Neural crest cell (in vitro differentiated cells): Measurements from ENCODE around the gene SERPINI1. TPM values are rescaled to one million over a fixed set of nuclear protein-coding genes. Genes with fewer than 3 reads are reported as not detected.

ENCODE experiments used
- DNase-seq: peaks from one replicate; pipeline ENCODE4 v3.0.0; 2021; ENCODE audit warnings: low read depth, mixed read lengths, low spot score
- H3K27ac Mint-ChIP-seq: one replicate; pipeline ENCODE4 v1.8.0; 2021; ENCODE audit warnings: mild to moderate bottlenecking, mixed read lengths; ENCODE audit not compliant: unreplicated experiment
- H3K27me3 Mint-ChIP-seq: 2 replicates; pipeline ENCODE4 v1.8.0; 2021; ENCODE audit warnings: low read depth, mild to moderate bottlenecking, mixed read lengths
- H3K36me3 Mint-ChIP-seq: 2 replicates; pipeline ENCODE4 v1.8.0; 2021; ENCODE audit warnings: low read depth, mild to moderate bottlenecking, mixed read lengths
- H3K4me1 Mint-ChIP-seq: 2 replicates; pipeline ENCODE4 v1.8.0; 2021; ENCODE audit warnings: mixed read lengths
- H3K4me3 Mint-ChIP-seq: one replicate; pipeline ENCODE4 v1.8.0; 2021; ENCODE audit warnings: mild to moderate bottlenecking, mixed read lengths
- H3K9me3 Mint-ChIP-seq: 2 replicates; pipeline ENCODE4 v1.8.0; 2021; ENCODE audit warnings: mixed read lengths
- total RNA-seq: library from RNA; stranded (reverse); gene quantifications from 2 replicates; pipeline ENCODE4 v1.2.1, GENCODE V29; 2021
- TF ChIP-seq, protein P1 (sequence below): fragments of 200-600 bp; sonication (generic); conservative IDR thresholded peaks from 2 replicates; pipeline ENCODE4 v1.5.0; 2021; ENCODE audit warnings: antibody characterized with exemption, mild to moderate bottlenecking

SERPINI1 gene
- total RNA-seq, 1 donor from 2014 or later = 1.0 TPM

DNA sequence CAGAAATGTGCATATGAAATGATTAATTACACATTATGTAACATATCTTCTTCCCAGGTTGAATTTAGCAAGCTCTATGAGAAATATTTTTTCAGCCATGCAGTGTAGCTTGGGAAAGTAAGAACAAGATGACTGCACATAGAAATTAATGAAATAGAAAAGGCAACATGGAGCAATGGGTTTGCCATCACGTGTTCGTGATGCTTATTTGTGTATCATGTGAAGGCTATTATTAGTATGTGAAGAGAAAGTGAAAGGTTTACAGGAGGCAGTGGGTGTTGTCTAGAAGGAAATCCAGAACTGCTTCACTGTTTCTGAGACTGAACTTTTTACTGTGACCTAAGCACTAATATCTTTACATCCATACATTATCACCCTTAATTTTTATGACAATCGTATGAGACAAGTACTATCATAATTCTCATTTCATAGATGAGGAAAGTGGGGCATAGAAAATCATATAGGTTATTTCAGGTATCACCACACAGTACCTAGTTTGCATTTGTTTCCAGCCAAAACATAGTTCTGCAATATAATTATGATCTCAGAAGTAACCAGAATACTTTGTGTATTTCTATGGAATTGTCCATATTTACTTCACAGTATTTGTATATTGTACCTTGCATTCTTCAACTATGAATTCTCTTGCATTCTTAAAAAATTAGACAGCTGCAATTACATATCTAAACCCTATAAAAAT is 14.9 kb downstream of the SERPINI1 start:
- DNase-seq = no peak
- H3K9me3 Mint-ChIP-seq = no peaks in the 10 kb centered on the region
- no peak overlapping the region for H3K4me3 Mint-ChIP-seq
- H3K27ac Mint-ChIP-seq = no peak overlapping the region
- H3K4me1 Mint-ChIP-seq = no peaks in the 10 kb centered on the region
- H3K27me3 Mint-ChIP-seq = no peaks in the 10 kb centered on the region
- TF ChIP-seq, protein P1, sequence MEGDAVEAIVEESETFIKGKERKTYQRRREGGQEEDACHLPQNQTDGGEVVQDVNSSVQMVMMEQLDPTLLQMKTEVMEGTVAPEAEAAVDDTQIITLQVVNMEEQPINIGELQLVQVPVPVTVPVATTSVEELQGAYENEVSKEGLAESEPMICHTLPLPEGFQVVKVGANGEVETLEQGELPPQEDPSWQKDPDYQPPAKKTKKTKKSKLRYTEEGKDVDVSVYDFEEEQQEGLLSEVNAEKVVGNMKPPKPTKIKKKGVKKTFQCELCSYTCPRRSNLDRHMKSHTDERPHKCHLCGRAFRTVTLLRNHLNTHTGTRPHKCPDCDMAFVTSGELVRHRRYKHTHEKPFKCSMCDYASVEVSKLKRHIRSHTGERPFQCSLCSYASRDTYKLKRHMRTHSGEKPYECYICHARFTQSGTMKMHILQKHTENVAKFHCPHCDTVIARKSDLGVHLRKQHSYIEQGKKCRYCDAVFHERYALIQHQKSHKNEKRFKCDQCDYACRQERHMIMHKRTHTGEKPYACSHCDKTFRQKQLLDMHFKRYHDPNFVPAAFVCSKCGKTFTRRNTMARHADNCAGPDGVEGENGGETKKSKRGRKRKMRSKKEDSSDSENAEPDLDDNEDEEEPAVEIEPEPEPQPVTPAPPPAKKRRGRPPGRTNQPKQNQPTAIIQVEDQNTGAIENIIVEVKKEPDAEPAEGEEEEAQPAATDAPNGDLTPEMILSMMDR = no peak
- H3K36me3 Mint-ChIP-seq = no peaks in the 10 kb centered on the region

DNA sequence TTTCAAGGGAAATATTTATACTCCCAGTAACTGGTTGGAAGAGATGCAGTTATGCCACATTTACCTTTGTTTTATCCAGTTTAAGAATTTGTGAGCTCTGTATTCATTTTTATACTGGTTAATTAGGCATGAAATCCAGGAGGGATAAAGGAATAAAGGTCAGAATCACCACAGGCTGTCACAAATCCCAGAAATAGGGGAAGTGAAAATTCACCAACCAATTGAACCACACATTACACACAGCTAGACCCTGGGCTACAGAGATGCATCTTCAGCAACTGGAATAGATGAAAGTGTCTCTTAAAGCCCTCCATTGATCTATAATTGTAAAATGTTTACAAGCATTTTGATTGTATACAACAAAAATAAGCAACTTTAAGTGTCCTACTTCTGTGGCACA is 18.5 kb downstream of the SERPINI1 start:
- Mint-ChIP-seq H3K9me3 (peaks cover 2% of the 10 kb centered on the region), H3K36me3 (no peaks in the 10 kb centered on the region), H3K27ac (no peak overlapping the region), H3K27me3 (no peaks in the 10 kb centered on the region), H3K4me1 (no peaks in the 10 kb centered on the region), H3K4me3 (no peak overlapping the region)
- no peak for DNase-seq
- TF ChIP-seq, protein P1 = no peak

DNA sequence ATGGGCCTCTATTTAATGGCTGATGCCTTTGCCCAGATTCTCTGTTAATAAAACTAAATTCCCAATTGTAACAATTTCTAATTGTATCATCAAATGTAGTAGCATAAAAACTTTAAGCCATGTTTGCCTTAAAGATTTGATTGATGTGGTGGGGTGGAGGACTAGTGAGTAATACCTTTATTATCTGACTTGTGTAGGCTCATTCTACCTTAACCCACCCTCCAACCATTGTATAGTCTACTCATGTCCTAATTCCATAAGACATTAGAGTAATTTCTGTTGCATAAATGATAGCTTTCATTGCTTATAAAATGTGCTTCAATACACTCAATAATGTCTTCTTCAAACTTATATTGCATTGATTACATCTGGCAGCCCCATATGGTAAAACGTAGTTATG is 25.8 kb downstream of the SERPINI1 start:
- DNase-seq = no peak
- TF ChIP-seq, protein P1 = no peak
- Mint-ChIP-seq H3K4me3 (no peak overlapping the region), H3K27me3 (peaks cover 6% of the 10 kb centered on the region), H3K4me1 (no peaks in the 10 kb centered on the region), H3K27ac (no peak overlapping the region), H3K36me3 (no peaks in the 10 kb centered on the region), H3K9me3 (peaks cover 4% of the 10 kb centered on the region)

DNA sequence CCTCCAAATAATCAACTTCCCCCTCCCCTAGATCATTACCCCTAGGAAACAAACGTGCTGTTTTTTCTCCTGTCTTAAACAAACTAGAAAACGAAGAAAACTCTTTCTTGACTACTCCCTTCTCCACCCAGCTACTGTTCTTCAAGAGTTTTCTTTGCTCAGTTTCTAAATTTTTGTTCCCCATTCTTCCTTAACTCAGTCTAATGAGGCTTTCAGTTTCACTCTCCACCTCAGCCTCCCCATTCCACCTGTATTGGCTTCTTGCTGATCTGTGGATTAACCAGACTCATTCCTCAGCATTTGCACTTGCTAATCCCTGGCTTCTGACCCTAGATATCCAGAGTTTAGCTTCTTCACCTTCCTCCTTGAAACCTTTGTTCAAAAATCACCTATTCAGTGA is 26.8 kb downstream of the SERPINI1 start:
- DNase-seq = no peak
- Mint-ChIP-seq H3K27me3 (peaks cover 6% of the 10 kb centered on the region), H3K36me3 (no peaks in the 10 kb centered on the region), H3K9me3 (peaks cover 2% of the 10 kb centered on the region), H3K4me1 (no peaks in the 10 kb centered on the region), H3K27ac (no peak overlapping the region), H3K4me3 (no peak overlapping the region)
- TF ChIP-seq, protein P1 = no peak

DNA sequence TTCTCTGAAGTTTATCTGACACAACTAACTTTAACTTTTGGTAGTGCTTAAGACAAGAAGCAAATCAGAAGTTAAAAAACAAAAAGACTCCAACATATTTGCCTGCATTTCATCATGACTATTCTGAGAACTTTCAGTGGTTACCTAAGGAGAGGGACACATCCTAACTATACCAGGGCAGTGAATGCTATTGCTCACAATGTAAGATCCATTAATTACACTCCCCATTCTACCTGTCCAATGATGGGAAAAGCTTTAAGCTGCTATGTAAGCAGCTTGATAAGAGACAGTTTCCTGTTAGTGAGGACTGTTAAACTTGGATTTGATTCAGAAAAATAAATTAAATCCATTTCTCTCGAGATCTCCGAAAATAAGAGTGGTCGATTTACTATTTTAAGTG is 37.5 kb downstream of the SERPINI1 start:
- H3K9me3 Mint-ChIP-seq = no peaks in the 10 kb centered on the region
- H3K27me3 Mint-ChIP-seq = no peaks in the 10 kb centered on the region
- H3K4me3 Mint-ChIP-seq = no peak overlapping the region
- TF ChIP-seq, protein P1 = no peak
- no peak for DNase-seq
- H3K4me1 Mint-ChIP-seq = no peaks in the 10 kb centered on the region
- H3K27ac Mint-ChIP-seq = no peak overlapping the region
- no peaks in the 10 kb centered on the region for H3K36me3 Mint-ChIP-seq
